LoVo (cell line): ENCODE results near the gene TBC1D14.
"Not testable (repeated sequence)": the region's sequence is repeated elsewhere in the genome, so short reads cannot be mapped to it uniquely, and the experiment has no call there.

Experiments
- DNase-seq: peaks from one replicate; pipeline ENCODE4 v3.0.0-alpha.2; 2016; ENCODE audit warnings: low spot score

TBC1D14 gene

DNA sequence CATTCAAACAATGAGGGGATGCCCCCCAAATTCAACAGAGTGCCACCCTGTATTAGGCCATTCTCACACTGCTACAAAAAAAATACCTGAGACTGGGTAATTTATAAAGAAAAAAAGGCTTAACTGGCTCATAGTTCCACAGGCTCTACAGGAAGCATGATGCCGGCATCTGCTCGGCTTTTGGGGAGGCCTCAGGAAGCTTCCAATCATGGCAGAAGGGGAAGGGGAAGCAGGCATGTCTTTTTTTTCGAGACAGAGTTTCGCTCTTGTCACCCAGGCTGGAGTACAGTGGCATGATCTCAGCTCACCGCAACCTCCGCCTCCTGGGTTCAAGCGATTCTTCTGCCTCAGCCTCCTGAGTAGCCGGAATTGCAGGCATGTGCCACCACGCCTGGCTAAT lies 18.7 kb upstream of the TBC1D14 start:
- DNase-seq = not testable (repeated sequence)

GRCh38 chr4:6891436-6892170 lies 18.0 kb upstream of the TBC1D14 start:
- no peak for DNase-seq

- DNase-seq = no peak
Measured at GRCh38 chr4:6892190-6892908, 17.3 kb upstream of the TBC1D14 start.

GRCh38 chr4:6892909-6893202 lies 16.8 kb upstream of the TBC1D14 start:
- no peak for DNase-seq

DNA sequence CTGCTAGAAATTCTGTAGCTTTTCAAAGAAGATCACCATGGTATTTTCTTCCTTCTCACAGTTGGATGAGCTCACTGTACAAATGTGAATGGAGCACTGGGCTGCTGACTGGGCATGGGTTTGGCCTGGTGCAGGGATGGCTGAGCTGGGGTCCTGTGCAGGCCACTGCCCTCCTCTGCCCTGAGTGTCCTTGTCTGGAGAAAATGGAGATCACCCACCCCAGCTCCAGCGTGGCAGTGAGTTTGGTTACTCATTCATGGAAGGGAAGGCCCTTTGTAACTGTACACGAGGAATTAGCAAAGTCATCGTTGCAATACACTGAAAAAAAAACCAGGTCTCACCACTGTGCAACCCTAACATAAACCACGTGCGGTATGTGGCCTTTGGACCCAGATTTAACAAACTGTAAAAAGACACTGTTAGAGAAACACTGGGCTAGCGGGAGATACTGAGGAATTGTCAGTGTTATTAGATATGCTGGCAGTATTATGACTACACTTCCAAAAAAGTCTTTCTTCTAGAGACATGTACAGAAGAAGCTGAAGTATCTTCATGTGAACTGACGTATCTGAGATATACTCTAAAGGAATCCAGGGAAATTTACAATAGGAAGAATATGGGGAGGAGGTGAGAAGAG lies 16.1 kb upstream of the TBC1D14 start:
- peak; percentile 81 for DNase-seq

GRCh38 chr4:6894086-6894478 lies 15.5 kb upstream of the TBC1D14 start:
- no peak for DNase-seq

- DNase-seq = no peak
Measured at GRCh38 chr4:6894528-6895498, 14.8 kb upstream of the TBC1D14 start.

GRCh38 chr4:6896035-6896434 lies 13.6 kb upstream of the TBC1D14 start:
- no peak for DNase-seq

- no peak for DNase-seq
Measured at GRCh38 chr4:6898763-6899162, 10.9 kb upstream of the TBC1D14 start.

DNA sequence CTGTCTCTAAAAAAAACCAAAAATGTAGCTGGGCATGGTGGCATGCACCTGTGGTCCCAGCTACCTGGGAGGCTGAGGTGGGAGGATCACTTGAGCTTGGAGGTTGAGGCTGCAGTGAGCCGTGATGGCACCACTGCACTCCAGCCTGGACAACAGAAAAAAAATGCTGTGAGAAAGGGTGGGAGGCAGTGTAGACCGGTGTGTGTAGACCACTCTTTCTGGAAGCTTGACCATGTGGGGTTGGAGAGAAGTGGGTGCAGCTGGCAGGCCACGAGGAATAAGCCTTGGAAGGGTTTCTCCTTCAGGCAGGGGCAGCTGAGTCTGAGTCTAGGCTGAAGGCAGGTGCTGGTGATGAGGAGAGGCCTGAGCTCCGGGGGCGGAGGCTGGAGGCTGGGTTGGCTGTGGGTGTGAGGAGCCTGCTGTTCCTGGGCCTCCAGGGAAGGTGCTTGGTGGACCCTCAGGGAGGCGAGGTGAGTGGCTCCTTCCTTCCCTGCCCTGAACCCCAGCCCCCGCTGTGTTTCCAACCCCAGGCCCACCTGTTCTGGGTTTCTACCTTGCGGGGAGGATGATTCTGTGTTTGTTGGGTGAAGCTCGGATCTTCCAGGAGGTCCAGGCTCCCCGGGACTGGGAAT lies 9.3 kb upstream of the TBC1D14 start:
- no peak for DNase-seq

DNA sequence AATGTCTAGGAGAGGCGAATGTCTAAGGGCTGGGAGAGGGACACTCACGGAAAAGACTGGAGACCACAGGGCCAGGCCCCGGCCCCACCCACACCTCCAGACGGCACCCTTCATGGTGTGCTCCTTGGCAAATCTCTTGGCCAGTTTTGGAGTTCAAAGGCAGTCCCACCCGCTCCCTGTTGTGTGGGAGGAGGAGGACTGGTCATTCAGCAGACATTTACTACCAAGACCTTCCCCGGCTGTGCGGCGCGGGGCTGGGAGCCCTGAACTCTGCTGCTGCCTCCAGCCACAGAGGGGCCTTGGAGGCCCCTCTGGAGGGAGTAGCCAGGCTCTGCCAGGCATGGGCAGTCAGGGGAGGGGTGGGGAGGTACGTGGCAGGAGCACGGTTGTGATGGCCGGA lies 8.7 kb upstream of the TBC1D14 start:
- DNase-seq = no peak

DNA sequence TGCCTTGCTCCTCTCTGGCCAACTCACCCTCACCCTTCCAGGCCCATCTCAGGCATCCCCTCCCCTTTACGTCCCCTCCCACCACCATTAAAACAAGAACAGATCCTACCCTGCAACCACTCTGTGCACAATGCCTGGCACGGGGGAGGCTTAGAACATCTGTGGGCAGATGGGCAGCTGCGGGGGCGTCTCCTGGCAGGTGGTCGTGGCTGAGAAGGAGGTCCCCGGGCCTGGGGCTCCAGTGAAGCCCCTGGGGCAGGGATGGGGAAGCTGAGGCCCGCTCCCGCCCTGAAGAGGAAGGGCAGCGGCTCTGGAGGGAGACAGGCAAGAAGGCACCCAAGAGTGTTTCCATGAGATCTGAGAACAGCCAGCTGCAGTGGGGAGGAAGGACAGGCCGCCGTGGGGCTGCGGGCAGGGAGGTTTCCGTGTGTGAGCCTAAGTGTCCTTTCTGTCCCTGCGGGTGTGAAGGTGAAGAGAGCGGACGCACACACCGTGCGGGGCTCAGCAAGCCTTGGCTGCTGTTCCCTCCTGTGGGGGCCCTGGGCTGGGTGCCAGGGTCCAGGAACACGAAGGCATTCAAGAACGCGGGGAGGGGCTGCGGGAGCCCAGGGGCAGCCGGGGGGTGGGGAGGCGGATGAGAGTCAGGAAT lies 7.8 kb upstream of the TBC1D14 start:
- no peak for DNase-seq

- no peak for DNase-seq
Measured at GRCh38 chr4:6902318-6903042, 7.1 kb upstream of the TBC1D14 start.

DNA sequence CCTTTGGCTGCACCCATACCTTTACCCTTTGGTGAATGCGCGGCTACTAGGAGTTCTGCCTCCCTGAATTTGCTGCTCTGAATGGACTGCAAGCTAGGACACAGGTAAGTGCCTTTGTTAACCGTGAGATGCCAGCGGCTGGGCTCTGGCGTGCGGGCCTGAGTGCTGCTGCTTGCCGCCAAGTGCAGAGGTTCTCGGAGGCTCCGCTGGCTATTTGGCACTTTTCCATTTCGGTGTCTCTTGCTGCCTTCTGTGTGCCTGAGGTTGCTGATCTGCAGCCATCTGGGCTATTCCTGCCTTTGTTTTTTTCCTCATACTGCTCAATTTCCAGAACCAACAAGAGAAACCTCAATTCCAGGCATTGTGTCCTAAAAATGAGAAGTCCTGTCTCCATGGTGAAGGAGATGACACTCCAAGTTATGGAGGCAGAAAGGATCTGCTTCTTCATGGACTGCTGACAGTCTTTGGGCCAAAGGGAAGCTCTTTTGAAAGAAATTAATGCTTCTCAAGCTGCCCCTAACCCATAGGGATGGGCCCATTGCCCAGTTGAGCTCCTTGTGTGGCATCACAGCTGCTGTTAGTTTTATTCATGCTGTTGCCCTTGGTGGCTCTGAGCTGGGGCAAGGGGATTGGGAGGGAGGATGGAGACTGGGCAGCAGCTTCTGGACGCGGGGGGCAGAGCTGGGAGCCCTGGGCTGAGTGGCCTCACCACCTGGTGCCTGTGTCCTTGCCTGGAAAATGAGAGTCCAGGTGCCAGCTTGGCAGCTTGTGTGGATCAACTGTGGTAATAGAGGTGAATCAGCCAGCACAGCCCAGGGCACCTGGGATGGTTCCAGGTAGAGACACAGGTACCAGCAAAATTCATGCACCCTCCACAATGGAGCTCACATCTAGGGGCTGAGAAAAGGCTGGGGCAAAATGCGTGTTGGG lies 3.8 kb upstream of the TBC1D14 start:
- DNase-seq = no peak

DNA sequence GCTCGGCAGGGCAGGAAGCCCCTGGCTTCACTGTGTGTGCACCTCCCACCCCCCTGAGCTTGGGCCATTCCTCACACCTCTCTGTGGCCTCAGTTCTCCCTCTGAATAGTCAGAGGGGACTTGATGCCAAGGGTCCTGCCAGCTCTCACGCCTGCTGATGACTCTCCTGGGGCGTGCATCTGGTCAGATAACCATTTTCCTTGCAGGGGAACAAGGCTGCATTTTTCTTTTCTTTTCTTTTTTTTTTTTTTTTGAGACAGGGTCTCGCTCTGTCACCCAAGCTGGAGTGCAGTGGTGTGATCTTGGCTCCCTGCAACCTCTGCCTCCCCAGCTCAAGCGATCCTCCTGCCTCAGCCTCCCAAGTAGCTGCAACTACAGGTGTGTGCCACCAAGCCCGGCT lies 3.1 kb upstream of the TBC1D14 start:
- DNase-seq = not testable (repeated sequence)

- peak; percentile 34 for DNase-seq
Measured at GRCh38 chr4:6907658-6908191, 1.9 kb upstream of the TBC1D14 start.

DNA sequence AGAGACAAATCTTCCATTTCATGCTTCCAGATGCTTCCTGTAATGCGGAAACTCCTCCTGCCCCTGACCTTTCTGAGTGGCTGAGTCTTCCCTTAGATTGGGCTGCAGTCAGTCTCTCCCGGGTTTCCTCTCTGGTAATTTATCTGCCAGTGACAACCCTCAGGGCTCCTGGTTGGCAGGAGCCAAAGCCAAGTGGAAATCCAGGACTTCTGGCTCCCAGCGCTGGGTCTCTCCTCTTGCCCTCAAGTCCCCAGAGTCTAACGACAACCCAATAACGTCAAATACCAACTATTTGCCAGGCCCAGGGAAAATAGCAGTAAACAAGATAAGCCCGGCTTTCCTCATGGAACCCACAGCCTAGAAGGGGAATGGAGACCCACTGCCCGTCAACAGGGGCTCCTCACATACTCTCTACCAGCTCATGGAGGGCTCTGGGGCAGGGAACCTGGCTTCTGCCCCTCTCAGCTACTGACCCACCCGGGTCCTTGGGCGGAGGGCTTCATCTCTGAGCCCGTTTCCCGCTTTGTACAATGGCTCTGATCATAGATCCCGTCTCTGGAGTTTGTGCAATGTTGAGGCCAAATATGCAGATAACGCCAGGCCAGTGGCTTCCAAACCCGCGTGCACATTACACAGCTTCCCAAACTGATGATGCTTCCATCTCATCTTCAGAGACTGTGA lies 1.1 kb upstream of the TBC1D14 start:
- DNase-seq = no peak

- no peak for DNase-seq
Measured at GRCh38 chr4:6909970-6910339, 329 bp downstream of the TBC1D14 start.
